ENCODE results near the gene ISY1.
"Not testable (repeated sequence)": the region's sequence is repeated elsewhere in the genome, so short reads cannot be mapped to it uniquely, and the experiment has no call there.

Gene ISY1

DNA sequence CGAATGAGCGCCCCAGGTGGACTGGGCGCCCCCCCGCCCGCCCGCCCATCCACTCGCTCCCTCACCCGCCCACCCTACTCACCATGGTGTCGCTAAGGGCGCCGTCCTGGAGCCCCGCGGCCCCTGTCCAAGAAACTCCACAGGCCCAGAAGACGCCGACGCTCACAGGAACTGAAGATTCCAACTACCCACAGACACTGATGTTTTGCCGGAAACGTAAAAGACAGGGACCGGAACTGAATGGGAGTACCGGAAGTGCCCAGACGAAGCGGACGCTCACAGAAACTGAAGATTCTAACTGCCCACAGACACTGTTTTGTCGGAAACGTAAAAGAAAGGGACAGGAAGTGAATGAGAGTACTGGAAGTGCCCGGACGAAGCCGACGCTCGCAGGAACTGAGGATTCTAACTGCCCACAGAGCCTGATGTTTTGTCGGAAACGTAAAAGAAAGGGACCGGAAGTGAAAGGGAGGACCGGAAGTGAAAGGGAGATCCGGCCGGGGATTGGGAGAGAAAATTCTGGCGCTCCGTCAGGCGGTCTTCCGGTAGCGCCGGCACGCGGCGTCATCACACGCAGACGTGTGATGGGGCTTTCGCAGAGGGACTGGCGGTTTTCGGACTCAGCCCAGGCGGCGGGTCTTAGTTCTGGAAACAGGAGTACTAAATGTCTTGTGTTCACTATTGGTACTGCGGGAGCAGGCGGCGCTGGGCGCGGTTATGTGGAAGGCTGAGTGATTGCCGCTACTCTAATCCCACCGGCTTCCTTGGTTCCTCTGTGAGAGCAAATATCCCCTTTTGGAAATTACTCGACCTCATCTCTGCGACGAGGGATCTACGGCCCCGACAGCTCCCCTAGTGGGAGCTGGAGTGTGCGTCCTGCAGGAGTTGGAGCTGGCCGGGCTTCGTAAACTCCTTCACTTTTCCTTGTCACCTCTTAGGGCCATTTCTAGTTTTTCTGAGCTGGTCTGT lies at the start of gene ISY1:
ISY1 (minus strand) TSS at position 173 of the 969 bp plus-strand sequence; CDS start at position 85, 88 bp downstream.
- DNase-seq = peak; percentile 97

DNA sequence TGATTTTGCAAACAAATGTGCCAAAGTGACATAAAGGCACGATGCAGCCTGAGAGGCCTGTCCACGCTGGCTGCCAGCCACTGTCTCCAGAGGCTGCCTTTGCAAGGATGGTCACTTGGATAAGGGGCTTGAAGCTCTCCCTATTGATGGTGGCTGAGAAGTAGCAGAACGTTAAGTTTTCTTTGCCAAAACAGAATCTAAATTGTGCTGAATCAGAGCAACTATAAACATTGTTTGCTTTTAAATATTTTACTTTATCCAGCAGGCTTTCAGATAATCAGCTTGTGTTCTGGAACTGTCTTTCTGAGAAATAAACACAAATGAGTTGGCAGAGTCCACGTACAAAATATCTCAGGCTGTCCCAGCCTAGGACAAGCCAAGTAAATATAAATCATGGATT lies 46.6 kb upstream of the ISY1 start:
- DNase-seq = no peak

DNA sequence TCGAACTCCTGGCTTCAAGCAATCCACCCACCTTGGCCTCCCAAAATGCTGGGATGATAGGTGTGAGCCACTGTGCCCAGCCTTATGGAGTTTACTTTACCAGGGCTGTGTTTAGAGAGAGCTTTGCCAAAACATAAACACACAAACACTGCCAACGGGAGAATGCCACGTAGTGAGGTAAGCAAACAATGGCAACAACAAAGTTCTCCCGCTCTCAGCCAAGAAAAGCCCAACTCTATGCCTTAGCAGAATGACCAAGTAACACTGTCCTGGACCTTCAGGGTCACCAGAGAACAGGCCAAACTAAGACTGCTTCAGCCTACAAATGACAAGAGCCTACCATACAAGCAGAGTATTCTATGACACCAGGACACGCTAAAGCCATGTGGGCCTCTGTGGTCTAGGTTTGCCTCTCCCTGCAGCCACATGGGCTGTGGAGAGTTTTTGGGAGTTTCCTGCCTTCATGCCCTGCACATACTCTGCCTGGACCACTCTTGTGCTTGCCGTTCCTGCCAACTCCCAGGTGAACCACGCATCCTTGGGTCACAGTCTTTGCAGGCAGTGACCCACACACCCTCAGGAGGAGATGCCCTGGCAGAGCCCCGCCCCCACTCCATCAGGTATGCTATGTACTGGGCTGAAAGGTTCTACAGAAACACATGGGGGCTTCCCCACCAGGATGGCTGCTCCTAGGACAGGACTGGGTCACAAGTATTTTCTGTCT lies 44.4 kb upstream of the ISY1 start:
- DNase-seq = no peak

DNA sequence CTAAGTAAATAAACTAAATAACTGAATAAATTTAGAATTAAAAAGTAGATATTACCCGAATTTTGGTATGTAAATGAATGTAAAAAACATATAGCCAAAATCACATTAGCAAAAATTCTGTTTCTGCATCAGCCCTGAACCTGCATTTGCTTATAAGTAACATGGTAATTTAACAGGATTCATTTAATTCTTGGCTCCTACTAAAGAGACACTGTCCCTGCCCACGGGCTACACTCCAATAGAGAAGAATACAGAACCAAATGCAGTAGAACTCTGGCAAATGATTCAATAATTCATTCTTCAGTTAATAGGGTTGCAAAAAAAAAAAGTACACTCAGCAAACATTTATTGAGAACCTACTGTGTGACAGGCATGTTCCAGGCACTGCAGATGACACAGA lies 43.6 kb upstream of the ISY1 start:
- DNase-seq = no peak

DNA sequence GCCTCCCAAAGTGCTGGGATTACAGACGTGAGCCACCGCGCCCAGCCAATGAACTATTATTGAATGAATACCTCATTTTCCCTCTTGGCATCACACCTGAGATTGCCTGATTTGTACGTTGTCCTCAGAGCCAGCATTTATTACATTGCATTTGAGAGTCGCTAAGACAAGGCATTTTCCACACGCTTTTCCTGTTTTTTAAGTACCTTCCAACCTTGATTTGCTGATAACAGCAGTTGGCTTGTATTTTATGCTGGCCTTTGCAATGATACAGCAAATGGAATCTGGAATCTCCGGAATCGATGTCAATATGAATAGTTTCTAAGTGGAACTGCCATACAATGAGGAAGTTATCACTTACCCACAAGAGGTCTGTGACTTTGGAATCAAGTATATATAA lies 38.5 kb upstream of the ISY1 start:
- no peak for DNase-seq

DNA sequence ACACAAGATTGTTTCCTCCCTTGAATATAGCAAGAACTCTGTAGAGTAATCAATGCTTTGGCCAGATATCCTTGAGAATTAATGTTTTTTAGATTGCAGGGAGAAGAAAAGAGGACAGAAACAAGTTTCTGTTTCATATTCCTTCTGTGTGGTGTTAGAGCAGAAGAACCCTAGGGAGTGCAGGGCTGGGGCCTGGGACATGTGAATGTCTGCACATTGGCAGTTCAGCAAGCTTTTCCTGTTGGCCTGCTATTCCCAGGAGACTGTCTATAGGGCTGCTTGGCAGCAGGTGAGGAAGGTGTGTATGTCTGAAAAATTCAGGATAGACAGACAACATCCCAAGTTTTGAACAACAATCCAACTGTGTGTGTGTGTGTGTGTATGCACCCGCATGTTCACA lies 36.5 kb upstream of the ISY1 start:
- no peak for DNase-seq

DNA sequence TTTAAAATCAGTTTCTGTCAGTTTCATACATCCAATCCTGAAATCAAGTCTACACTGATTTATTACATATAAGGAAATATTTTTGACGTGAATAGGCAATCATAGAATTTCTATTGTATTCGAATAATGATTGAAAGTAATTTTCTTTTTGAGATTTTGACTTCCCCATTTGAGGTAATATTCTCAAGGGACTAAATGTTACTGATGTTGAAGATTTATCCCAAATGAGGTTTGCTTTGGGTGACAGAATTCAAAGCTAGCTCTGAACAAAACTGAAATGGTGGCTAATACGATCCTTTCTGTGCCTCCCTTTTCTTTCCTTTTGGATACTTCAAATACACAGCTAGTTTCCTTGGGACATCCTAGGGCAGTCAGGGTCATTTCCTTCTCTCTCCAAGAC lies 35.7 kb upstream of the ISY1 start:
- no peak for DNase-seq

DNA sequence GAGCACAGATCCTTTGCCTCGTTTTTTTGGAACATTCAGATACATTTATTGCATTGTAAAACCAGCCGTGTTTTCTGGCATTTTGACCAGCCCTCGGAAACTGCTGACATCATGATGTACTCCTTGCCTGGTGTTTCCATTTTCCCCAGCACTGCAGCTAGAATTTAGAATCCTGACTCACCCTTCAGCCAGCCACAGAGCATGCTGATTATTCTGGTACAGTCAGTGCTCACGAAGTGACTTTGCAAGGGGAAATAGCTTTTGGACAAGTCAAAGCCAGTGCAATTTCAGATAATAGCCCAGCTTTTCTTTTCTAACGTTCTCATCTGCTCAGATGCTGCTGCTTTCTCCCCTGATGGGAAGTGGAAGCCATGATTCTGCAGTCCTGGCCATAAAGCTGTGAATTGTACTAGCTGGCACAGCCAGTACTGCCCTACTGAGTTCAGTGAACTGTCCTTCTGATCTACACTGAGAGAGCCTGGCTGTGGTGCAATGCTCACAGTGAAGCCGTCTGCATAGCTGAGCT lies 34.9 kb upstream of the ISY1 start:
- no peak for DNase-seq

DNA sequence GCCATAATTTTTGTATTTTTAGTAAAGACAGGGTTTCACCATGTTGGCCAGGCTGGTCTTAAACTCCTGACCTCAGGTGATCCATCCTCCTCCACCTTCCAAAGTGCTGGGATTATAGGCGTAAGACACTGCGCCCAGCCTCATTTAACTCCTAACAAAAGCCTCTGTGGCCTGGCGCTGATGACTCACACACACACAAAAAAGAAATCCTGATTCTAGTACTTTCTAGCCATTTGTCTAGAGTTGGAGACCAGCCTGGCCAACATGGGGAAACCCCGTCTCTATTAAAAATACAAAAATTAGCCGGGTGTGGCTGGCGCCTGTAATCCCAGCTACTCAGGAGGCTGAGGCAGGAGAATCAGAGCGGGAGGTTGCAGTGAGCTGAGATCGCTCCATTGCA lies 28.9 kb upstream of the ISY1 start:
- DNase-seq = not testable (repeated sequence)

DNA sequence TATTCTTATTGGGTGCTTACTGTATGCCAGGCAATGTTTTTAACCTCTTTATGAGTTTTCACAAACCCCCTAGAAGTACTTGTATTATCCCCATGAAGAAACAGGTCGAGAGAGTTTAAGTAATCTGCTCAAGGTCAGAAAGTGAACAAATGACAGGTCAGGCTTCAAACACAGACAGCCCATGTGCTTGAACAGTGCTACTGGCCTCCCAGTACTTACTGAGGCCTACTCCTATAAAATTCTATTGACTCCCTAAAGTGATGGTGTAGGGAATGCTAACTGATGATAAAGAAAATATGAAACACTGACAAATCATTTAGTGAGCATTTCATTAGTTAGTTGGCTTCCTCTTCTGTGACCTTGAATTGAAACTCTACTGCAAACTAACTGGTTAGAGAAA lies 27.0 kb upstream of the ISY1 start:
- DNase-seq = no peak

DNA sequence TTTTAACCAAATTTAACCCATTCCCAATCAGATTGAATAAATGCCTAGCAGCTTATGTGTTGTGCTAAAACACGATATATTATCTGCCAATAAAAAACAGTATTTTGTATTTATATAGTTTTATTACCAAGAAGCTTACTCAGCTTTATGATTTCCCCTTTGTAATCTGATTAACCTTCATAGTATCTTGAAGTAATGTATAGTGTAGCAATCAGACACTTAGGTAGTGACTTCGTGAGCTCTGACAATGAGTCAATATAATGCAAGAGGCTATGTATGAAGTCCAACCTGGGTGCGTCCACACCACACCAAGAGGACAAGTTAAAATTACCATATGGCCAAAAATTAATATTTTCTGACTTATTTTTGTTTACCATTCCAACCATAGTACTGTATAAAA lies 24.9 kb upstream of the ISY1 start:
- no peak for DNase-seq

DNA sequence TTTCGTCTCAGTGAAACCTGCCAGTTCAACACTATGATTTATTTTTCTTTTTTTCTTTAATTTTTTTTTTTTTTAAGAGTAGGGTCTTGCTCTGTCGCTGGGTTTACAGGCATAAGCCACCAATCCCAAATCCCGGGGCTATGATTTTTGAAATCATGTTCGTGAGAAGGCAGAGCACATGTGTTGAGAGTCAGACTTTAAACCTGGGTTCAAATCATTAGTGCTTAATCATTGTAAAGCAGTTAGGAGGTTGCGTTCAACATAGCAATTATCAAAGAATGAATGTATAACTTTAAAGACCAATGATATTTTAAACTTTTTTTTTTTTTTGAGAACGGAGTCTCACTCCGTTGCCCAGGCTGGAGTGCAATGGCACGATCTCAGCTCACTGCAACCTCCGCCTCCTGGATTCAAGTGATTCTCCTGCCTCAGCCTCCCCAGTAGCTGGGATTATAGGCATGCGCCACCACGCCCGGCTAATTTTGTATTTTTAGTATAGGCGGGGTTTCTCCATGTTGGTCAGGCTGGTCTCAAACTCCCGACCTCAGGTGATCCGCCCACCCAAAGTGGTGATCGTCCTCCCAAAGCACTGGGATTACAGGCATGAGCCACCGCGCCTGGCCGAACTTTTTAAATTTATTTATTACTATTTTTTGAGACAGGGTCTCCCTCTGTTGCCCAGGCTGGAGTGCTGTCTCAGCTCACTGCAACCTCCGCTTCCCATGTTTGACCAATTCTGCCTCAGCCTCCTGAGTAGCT lies 24.1 kb upstream of the ISY1 start:
- not testable (repeated sequence) for DNase-seq

DNA sequence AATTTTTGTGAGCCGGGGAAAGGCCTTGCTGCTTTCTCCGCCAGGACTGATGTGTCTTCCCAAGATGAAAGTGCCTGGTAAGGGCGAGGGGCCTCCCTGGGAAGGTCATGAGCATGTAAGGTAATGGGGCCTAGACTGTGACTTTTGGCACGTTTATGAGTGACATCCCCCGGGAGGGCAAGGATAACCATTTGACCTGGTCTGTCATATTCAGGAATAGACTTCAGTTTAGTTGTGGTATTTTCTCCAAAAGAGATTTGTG lies 23.5 kb upstream of the ISY1 start:
- peak; percentile 34 for DNase-seq

DNA sequence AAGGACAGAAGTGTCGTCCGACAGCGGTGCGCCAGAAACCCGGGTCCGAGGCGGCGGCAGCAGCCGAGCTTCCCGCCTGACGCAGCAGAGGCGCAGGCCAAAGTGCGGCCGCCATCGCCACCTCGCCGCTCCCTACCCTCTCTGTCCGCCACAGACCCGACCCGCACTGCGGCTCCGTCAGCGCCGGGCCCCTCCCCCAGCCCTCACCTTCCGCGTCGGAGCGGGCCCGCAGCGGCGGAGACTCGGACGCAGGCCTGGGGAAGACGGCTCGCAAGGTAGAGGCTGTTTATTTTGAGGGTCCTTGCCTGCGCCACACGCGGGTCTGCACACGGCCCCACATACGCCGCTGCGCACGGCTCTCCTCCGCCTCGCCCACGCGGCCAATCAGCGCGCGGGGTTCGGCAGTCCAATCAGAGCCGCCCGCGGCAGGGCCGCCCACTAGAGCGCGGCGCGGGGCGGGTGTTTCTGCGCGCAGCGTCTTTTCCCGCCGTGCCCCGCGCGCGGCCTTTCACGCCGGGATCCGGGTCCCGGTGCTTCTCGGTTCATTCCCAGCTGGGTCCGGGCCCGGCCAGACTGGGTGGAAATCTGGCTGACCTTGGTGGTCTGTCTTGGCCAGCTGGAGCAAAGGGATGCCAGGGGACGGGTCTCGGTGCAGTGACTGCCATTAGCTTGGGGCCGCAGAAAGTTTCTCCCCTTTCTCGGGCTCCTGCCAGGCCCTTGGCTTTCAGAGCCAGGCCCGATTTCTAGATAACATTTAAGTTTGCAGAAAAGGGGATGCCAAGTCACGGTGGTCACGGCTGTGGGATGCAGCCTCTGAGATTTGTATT lies 22.9 kb upstream of the ISY1 start, which contains the start of gene CNBP:
CNBP (minus strand) TSS at position 328 of the 827 bp plus-strand sequence. CDS start 12,139 bp downstream, outside the sequence.
- DNase-seq = peak; percentile 98

DNA sequence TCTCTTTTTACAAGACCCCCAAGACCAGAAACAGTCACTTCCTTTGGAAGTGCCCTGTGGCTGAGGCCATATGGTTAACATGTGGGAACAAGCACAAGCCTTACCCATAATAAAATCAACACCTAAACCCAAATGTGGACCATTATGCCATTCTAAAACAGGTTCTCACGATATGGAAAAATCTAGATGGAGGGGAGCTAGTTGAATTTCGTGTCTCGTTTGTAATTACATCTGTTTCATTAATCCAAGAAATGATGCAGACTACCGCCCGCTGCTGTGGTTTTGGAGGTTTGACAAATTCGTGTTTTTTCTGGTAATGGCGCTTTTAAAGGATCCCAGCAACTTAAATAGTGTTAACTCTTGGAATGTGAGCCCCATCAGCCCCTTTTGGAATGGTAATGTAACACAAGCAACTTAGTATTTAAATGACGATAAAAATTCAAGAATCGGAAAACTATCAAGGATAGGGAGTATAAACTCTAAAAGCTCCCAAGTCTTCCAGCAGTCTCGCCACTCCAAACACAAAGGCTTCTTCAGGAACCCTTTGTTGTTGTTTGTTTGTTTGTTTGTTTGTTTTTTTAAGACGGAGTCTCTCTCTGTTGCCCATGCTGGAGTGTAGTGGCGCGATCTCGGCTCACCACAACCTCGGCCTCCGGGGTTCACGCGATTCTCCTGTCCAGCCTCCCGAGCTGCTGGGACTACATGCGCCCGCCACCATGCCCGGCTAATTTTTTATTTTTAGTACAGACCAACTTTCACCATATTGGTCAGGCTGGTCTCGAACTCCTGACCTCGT lies 21.7 kb upstream of the ISY1 start:
- DNase-seq = no peak

DNA sequence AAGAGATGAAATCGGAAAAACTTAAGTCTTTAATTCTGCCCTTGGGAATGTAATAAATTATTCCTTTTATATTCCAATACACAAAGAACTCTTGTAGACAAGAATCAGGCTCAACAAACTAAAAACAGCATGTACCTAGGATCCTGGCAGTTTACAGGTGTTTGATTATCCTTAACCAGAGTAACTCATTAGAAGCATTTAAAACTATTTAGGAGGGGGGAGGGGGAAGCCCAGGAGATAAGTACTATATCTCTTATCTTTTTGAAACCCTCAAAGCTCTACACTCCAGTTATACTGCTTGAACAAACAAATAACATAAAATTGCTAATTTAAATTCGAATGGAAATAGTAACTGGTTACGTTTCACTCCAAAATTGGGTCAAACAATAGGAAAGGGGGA lies 21.0 kb upstream of the ISY1 start:
- no peak for DNase-seq

DNA sequence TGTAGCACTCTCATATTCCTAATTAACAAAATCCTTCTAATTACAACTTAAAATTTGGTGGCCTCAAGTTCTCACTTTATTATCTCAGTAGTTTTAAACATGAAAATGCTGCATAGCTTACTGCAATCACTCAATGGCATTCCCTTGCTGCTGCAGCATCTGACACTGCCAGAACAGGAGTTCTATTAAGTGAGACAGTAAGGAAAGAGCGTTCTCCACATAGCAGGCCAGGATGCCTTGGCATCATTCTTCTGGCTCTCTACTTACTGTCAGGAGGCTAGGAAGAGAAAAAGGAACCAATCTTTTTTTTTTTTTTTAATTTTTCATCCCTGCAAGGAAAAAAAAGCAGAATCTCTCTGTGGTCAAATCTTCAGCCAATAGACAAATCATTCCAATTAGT lies 19.6 kb upstream of the ISY1 start:
- DNase-seq = no peak

DNA sequence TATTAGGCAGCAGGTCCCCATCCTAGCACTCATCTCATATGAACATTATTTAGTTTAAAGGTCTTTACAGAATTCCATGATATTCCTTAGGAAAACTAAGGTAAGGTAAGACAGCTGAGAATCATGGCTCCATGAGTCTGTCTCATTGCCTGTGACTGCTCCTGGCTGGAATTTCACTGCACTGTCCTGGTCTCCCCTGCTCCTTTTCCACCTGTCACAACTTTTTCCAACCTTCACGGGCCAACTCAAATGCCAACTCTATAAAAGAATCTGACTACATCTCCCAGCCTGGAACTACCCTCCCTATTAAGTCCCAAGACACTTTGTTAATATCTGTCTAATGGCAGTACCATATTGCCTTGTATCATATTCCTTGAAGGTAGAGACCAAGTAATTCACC lies 15.2 kb upstream of the ISY1 start:
- no peak for DNase-seq

DNA sequence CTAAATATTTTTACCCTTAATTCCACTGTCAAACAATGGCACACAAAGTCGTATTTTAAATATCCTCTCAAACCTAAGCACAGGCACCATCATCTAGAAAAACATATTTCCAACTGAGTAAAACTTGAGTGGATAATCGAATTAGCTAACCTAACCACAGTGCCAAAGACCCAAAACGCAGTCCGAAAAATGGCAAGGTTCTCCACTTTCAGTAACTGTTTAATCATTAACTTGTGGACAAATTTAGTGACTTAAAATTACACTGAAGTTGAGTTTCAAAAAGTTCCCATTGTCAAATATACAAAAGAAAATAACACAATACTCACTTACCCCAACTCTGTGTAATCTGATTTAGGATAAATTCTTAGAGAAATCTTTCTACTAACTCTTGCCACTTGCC lies 12.9 kb upstream of the ISY1 start:
- DNase-seq = no peak

DNA sequence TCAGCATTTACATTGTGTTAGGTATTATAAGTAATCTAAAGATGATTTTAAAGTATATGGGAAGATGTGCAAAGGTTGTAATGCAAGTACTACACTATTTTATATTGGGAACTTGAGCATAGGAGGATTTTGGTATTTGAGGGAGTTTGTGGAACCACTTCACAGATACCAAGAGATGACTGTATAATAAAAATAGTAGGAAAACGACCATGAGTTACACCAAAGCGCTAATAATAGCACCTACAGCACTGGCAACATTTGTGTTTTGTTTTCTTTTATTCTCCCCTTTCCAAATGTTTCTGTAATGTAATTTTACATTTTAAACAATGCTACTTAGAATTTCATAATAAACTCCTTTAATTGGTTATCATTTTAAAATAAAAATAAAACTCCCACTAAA lies 12.3 kb upstream of the ISY1 start:
- DNase-seq = no peak

DNA sequence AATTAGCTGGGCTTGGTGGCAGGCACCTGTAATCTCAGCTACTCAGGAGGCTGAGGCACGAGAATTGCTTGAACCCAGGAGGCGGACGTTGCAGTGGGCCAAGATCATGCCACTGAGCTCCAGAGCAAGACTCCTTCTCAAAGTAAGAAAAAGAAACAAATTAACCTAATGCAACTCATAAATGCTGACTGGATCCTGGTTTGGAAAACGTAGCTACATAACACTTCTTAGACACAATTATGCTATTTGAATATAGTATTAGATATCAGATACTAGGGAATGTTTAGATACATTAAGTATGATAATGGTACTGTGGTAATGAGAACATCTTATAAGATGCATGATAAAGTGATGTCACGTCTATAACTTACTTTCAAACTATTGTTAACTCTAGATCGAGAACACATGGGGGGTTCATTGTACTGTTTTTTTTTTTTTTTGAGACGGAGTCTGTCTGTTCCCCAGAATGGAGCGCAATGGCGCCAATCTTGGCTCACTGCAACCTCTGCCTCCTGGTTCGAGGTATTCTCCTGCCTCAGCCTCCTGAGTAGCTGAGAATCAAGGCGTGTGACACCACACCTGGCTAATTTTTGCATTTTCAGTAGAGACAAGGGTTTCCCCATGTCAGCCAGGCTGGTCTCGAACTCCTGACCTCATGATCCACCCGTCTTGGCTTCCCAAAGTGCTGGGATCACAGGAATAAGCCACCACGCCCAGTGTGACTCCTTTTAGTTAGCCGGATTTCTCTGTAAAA lies 5.9 kb upstream of the ISY1 start:
- no peak for DNase-seq
